Pancreas (tissue), 10 donors: ENCODE data around the gene SMCP. TPM values are rescaled to one million over a fixed set of nuclear protein-coding genes. Genes with fewer than 3 reads are reported as not detected.

Experiments used
- ATAC-seq, 4 donors: fragments of 200-7000 bp; cut with Tn5 transposase; one replicate each; pipeline versions ENCODE4 v1.8.0 to v1.9.1; 2020; ENCODE audit warnings: mild to moderate bottlenecking in 4 of 4, moderate library complexity in 4 of 4
- DNase-seq, 6 donors: peaks; one replicate each; pipeline ENCODE4 v3.0.0-alpha.2; 2020
- FAIRE-seq: peaks from 2 replicates; lab custom pipeline; 2012; peaks lifted over from hg19 to GRCh38; lab: Jason Lieb, UNC
- H3K27ac ChIP-seq, 4 donors: fragments of 200-600 bp; sonication (generic); 1 replicate in 3 of 4; 2 replicates in 1 of 4; pipeline versions ENCODE4 v1.5.0 to v1.8.0; 2020
- H3K27me3 ChIP-seq, 4 donors: fragments of 200-600 bp; one replicate each; pipeline ENCODE4 v1.8.0; 2021
- H3K36me3 ChIP-seq, 3 donors: fragments of 200-600 bp; sonication (generic) in 1 of 3; one replicate each; pipeline versions ENCODE4 v1.5.0 to v1.8.0; 2020 to 2021
- H3K4me1 ChIP-seq, 3 donors: fragments of 200-600 bp; one replicate each; pipeline ENCODE4 v1.8.0; 2021
- H3K4me3 ChIP-seq, 4 donors: fragments of 200-600 bp; sonication (generic) in 2 of 4; one replicate each; pipeline versions ENCODE4 v1.5.0 to v1.8.0; 2020 to 2021
- H3K9me3 ChIP-seq, 4 donors: fragments of 200-600 bp; one replicate each; pipeline ENCODE4 v1.8.0; 2021
- WGBS, 2 donors: extraction: QIAGEN DNeasy Blood & Tissue Kit; methylation state at CpG; one replicate each; pipeline ENCODE4 v1.1.7; 2013; 5-methylcytosine and 5-hydroxymethylcytosine counted together
- intact Hi-C, 3 donors: fragments of 100-400 bp; cut with DNase I; formaldehyde crosslinking; loops; one replicate each; pipeline versions ENCODE4 v1.11.1 to v1.14.2; 2022
- polyA plus RNA-seq, 2 donors: library from polyadenylated mRNA; stranded (reverse); fragments of 200-250 nt; gene quantifications; one replicate each; pipeline ENCODE4 v1.2.3, GENCODE V29; 2013
- total RNA-seq, 6 donors: library from RNA; stranded (reverse); fragmentation: NEBNext Ultra II Directional in 4 of 6; extraction: Animal tissue kit (Norgen Biotek cat#: 25700) in 4 of 6; gene quantifications; one replicate each; pipeline versions ENCODE4 v1.2.1 to v1.2.4, GENCODE V29; 2021 to 2023
- TF ChIP-seq, protein P1 (sequence below), 4 donors: fragments of 200-600 bp; sonication (generic) in 3 of 4; IDR thresholded peaks; one replicate each; pipeline versions ENCODE4 v1.5.0 to v1.8.0; 2021; ENCODE audit warnings: antibody characterized with exemption in 4 of 4
- donor health status: healthy with polysubstance abuse.
- donor health status: DM: no; HTN: no; CAD: no; lungs with moderate emphysema.
- donor health status: DM: no; HTN: no; CAD: no.
- donor health status: control.
- donor health status: control.
- donor health status: Bipolar disorder and iron deficiency.
- donor health status: DM: yes; HTN: yes; CAD: no.
- donor health status: DM: no; HTN: no; CAD: no.
- donor health status: DM: no; HTN: no; CAD: no.
- donor health status: DM: yes; HTN: yes; CAD: no.

Gene SMCP
- total and polyA plus RNA-seq, 8 donors, result not detected

DNA sequence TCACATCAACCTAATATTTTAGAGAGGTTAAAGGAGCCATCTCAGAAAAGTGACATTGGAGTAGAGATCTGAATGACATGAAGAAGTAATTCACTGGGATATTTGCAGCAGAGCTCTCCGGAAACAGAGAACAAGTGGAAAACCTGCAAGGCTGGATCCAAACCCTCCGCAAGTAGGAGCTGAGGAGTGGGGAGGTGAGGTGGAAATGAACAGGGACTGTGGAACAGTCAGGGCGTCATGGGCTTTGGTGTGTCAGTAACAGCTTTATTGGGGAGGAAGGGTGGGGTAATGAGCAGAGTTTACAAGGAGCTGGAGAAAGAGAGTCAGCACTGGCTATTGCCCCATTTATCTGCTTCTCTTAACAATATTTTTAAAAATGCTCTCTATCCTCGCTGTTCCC lies 20.9 kb downstream of the SMCP start:
- DNase-seq (no peak), FAIRE-seq (no peak), ATAC-seq (no peak)
- TF ChIP-seq, protein P1, sequence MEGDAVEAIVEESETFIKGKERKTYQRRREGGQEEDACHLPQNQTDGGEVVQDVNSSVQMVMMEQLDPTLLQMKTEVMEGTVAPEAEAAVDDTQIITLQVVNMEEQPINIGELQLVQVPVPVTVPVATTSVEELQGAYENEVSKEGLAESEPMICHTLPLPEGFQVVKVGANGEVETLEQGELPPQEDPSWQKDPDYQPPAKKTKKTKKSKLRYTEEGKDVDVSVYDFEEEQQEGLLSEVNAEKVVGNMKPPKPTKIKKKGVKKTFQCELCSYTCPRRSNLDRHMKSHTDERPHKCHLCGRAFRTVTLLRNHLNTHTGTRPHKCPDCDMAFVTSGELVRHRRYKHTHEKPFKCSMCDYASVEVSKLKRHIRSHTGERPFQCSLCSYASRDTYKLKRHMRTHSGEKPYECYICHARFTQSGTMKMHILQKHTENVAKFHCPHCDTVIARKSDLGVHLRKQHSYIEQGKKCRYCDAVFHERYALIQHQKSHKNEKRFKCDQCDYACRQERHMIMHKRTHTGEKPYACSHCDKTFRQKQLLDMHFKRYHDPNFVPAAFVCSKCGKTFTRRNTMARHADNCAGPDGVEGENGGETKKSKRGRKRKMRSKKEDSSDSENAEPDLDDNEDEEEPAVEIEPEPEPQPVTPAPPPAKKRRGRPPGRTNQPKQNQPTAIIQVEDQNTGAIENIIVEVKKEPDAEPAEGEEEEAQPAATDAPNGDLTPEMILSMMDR (IDR thresholded peaks at IDR 0.05), result no peak
- Histone ChIP-seq H3K4me1 (no peaks in the 10 kb centered on the region), H3K27ac (no peak overlapping the region), H3K4me3 (no peak overlapping the region), H3K9me3 (no peaks in the 10 kb centered on the region), H3K36me3 (no peaks in the 10 kb centered on the region), H3K27me3 (peaks cover 0 to 2% (median 0%) of the 10 kb centered on the region in 4 donors)
- WGBS, 2 donors, result 75 to 82% methylated on average over 4 of the region's 4 CpGs
- intact Hi-C loops, result no loop called here

DNA sequence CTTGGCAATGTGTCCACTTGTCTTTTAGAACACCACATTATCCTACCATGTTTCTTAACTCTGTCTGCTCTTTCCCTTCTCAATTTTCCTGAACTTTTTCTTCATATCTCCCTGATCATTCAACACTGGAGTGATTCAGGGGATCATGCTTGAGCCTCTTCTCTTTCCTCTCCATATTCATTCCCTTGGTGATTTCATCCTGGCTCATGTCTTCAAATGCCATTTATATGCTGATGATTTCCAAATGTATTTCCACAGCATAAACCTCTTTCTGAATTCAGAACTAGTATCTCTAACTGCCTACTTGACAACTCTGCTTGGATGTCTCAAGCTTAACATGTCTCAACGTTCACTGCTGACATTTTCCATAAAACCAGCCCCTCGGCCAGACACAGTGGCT lies 21.8 kb downstream of the SMCP start:
- 63 to 69% methylated on average over 2 of the region's 2 CpGs for WGBS, 2 donors
- H3K27ac ChIP-seq, result no peak overlapping the region
- intact Hi-C loops, result no loop called here
- TF ChIP-seq, protein P1 (IDR thresholded peaks at IDR 0.05), result no peak
- DNase-seq, result no peak
- no peak for FAIRE-seq
- H3K4me3 ChIP-seq, result no peak overlapping the region
- no peak for ATAC-seq
- no peaks in the 10 kb centered on the region for H3K36me3 ChIP-seq
- H3K9me3 ChIP-seq, result no peaks in the 10 kb centered on the region
- no peaks in the 10 kb centered on the region for H3K27me3 ChIP-seq
- H3K4me1 ChIP-seq, result no peaks in the 10 kb centered on the region

DNA sequence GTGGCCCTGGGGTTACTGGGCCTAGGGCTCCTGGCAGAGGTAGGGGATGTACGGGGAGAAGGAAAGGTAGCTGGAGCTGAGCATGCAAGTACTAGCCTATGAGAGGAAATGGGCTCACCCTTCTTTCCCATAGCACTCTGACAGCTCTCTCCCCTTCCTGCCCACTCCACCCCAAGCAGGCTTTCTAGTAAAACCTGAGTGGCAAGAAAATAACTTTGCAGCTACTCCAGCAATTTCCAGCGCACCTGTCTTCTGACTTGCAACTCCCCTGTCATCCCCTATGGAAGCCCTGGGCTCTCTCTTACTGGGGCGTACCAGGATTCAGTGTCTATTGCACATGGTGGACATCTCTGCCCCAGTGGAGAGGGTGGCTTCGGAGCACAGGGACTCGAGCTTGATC lies 23.5 kb downstream of the SMCP start:
- Histone ChIP-seq H3K36me3 (no peaks in the 10 kb centered on the region), H3K27me3 (no peaks in the 10 kb centered on the region), H3K9me3 (no peaks in the 10 kb centered on the region), H3K4me1 (no peaks in the 10 kb centered on the region), H3K27ac (no peak overlapping the region), H3K4me3 (no peak overlapping the region)
- ATAC-seq (no peak), FAIRE-seq (no peak), DNase-seq (no peak)
- 72 to 77% methylated on average over 5 of the region's 5 CpGs for WGBS, 2 donors
- intact Hi-C loops, result no loop called here
- TF ChIP-seq, protein P1 (IDR thresholded peaks at IDR 0.05), result no peak

DNA sequence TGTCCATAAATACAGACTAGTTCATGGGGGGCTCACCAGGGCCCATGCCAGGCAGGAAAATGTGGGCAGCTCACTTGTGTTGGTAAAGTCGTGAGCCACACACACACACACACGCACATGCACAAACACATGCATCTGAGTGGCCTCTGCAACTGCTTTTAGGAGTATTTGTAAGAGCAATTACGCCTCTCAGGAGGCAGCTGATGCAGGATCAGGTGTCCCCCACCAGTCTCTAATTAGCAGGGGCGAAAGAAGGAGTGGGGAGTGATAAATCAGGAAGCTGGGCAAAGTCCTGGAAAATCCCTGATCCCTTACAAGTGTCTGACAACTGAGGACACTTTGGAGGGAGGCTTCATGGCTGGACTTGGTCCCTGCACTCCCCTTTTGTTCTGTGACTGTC lies 24.5 kb downstream of the SMCP start:
- WGBS, 2 donors, result 60 to 84% methylated on average over 4 of the region's 4 CpGs

More for the DNA sequence above, 24.5 kb downstream of the SMCP start:
- H3K4me1 ChIP-seq, result no peaks in the 10 kb centered on the region
- FAIRE-seq (no peak), DNase-seq (no peak), ATAC-seq (no peak)
- no peaks in the 10 kb centered on the region for H3K36me3 ChIP-seq
- H3K9me3 ChIP-seq, result no peaks in the 10 kb centered on the region
- H3K27ac ChIP-seq, result no peak overlapping the region
- intact Hi-C loops, result no loop called here
- no peak overlapping the region for H3K4me3 ChIP-seq
- H3K27me3 ChIP-seq, result no peaks in the 10 kb centered on the region
- TF ChIP-seq, protein P1 (IDR thresholded peaks at IDR 0.05), result no peak
